ENCODE measurements around the gene C21orf91. TPM values are rescaled to one million over a fixed set of nuclear protein-coding genes. Genes with fewer than 3 reads are reported as not detected.

The C21orf91 gene
- total RNA-seq, 3 donors from 2014 or later: 8.0 to 12.8 (median 8.0) TPM

- Histone ChIP-seq H3K36me3 (ENCODE audit: low read depth) (no peaks in the 10 kb centered on the region), H3K4me3 (no peak overlapping the region), H3K9me3 (no peaks in the 10 kb centered on the region), H3K4me1 (ENCODE audit: low read depth) (no peaks in the 10 kb centered on the region)
- TF ChIP-seq CTCF (IDR thresholded peaks at IDR 0.05): no peak
- no peak for ATAC-seq
- DNase-seq: no peak
- intact Hi-C loops (cut with DNase I, micrococcal nuclease): no loop called here
Measured at GRCh38 chr21:17798796-17799195, 20.4 kb downstream of the C21orf91 start.

GRCh38 chr21:17797967-17798366 lies 21.2 kb downstream of the C21orf91 start:
- no peaks in the 10 kb centered on the region for H3K4me1 ChIP-seq (ENCODE audit: low read depth)
- TF ChIP-seq CTCF (IDR thresholded peaks at IDR 0.05): no peak
- DNase-seq (no peak), ATAC-seq (no peak)
- H3K4me3 ChIP-seq: no peak overlapping the region
- intact Hi-C loops (cut with DNase I, micrococcal nuclease): no loop called here
- H3K36me3 ChIP-seq (ENCODE audit: low read depth): no peaks in the 10 kb centered on the region
- no peaks in the 10 kb centered on the region for H3K9me3 ChIP-seq

- no peak for TF ChIP-seq CTCF (IDR thresholded peaks at IDR 0.05)
- Histone ChIP-seq H3K4me1 (ENCODE audit: low read depth) (no peaks in the 10 kb centered on the region), H3K4me3 (no peak overlapping the region), H3K36me3 (ENCODE audit: low read depth) (no peaks in the 10 kb centered on the region), H3K9me3 (no peaks in the 10 kb centered on the region)
- no peak for DNase-seq
- intact Hi-C loops (cut with DNase I, micrococcal nuclease): no loop called here
- ATAC-seq: no peak
Measured at GRCh38 chr21:17796503-17796902, 22.7 kb downstream of the C21orf91 start.

- DNase-seq: no peak
- no peaks in the 10 kb centered on the region for H3K36me3 ChIP-seq (ENCODE audit: low read depth)
- H3K4me3 ChIP-seq: no peak overlapping the region
- H3K4me1 ChIP-seq (ENCODE audit: low read depth): no peaks in the 10 kb centered on the region
- no peak for TF ChIP-seq CTCF (IDR thresholded peaks at IDR 0.05)
- no peak for ATAC-seq
- intact Hi-C loops (cut with DNase I, micrococcal nuclease): no loop called here
- no peaks in the 10 kb centered on the region for H3K9me3 ChIP-seq
Measured at GRCh38 chr21:17796037-17796403, 23.1 kb downstream of the C21orf91 start.

GRCh38 chr21:17795146-17796036 lies 23.8 kb downstream of the C21orf91 start:
- intact Hi-C loops (cut with DNase I, micrococcal nuclease): no loop called here
- no peaks in the 10 kb centered on the region for H3K36me3 ChIP-seq (ENCODE audit: low read depth)
- H3K4me1 ChIP-seq (ENCODE audit: low read depth): no peaks in the 10 kb centered on the region
- ATAC-seq (no peak), DNase-seq (no peak)
- no peak overlapping the region for H3K4me3 ChIP-seq
- no peak for TF ChIP-seq CTCF (IDR thresholded peaks at IDR 0.05)
- H3K9me3 ChIP-seq: no peaks in the 10 kb centered on the region
